Progenitor cell of endocrine pancreas (in vitro differentiated cells): ENCODE measurements around the gene LALBA. TPM values are rescaled to one million over a fixed set of nuclear protein-coding genes. Genes with fewer than 3 reads are reported as not detected.
"Not testable (repeated sequence)": the region's sequence is repeated elsewhere in the genome, so short reads cannot be mapped to it uniquely, and the experiment has no call there.

Experiments
- DNase-seq: peaks from one replicate; pipeline ENCODE4 v3.0.0; 2021; ENCODE audit warnings: low spot score; ENCODE audit not compliant: unreplicated experiment
- H3K27ac Mint-ChIP-seq: 2 replicates; pipeline ENCODE4 v1.8.0; 2021; ENCODE audit warnings: mild to moderate bottlenecking, moderate library complexity, mixed read lengths
- H3K27me3 Mint-ChIP-seq: 2 replicates; pipeline ENCODE4 v1.8.0; 2021; ENCODE audit warnings: mixed read lengths
- H3K36me3 Mint-ChIP-seq: 2 replicates; pipeline ENCODE4 v1.8.0; 2022; ENCODE audit warnings: mixed read lengths; ENCODE audit not compliant: insufficient read depth
- H3K4me1 Mint-ChIP-seq: 2 replicates; pipeline ENCODE4 v1.8.0; 2021; ENCODE audit warnings: low read depth, mixed read lengths
- H3K4me3 Mint-ChIP-seq: 2 replicates; pipeline ENCODE4 v1.8.0; 2021; ENCODE audit warnings: low read depth, mild to moderate bottlenecking, moderate library complexity, mixed read lengths
- H3K9me3 Mint-ChIP-seq: 2 replicates; pipeline ENCODE4 v1.8.0; 2021; ENCODE audit warnings: low read depth, mixed read lengths
- total RNA-seq: library from RNA; stranded (reverse); gene quantifications from 2 replicates; pipeline ENCODE4 v1.2.1, GENCODE V29; 2021
- TF ChIP-seq, protein P1 (sequence below): fragments of 200-600 bp; sonication (generic); IDR thresholded peaks from one replicate; pipeline ENCODE4 v1.5.0; 2021; ENCODE audit warnings: antibody characterized with exemption, mild to moderate bottlenecking; ENCODE audit not compliant: unreplicated experiment

LALBA gene
- total RNA-seq, 1 donor from 2014 or later, result not detected

DNA sequence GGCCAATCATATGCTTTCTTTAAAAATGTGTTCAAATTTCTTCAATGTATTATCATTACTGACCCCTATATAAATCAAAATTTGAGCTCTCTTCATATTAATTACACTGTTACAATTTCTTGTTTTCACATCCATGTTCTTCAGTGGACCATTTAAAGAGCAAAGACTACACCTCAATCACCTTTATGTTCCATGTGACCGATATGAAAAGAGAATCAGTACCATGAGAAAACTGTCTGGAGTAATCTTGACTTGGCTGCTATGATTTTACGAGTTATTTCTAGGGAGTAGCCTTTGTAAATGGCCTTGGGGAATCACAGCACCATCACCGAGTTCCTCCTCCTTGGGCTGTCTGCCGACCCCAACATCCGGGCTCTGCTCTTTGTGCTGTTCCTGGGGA, 44.5 kb downstream of the LALBA start, which contains the start of gene OR8S1:
TSS of gene OR8S1 (plus strand) at position 301 of the 400 bp plus-strand sequence. CDS start at position 301, 0 bp downstream.
- no peak within 1 kb of the TSS for H3K4me3 Mint-ChIP-seq
- H3K36me3 Mint-ChIP-seq, result no peaks in the 10 kb centered on the region
- no peak for DNase-seq
- no peak within 1 kb of the TSS for H3K27ac Mint-ChIP-seq
- H3K4me1 Mint-ChIP-seq, result no peaks in the 10 kb centered on the region
- no peaks in the 10 kb centered on the region for H3K27me3 Mint-ChIP-seq
- peaks cover 2% of the 10 kb centered on the region for H3K9me3 Mint-ChIP-seq
- TF ChIP-seq, protein P1, sequence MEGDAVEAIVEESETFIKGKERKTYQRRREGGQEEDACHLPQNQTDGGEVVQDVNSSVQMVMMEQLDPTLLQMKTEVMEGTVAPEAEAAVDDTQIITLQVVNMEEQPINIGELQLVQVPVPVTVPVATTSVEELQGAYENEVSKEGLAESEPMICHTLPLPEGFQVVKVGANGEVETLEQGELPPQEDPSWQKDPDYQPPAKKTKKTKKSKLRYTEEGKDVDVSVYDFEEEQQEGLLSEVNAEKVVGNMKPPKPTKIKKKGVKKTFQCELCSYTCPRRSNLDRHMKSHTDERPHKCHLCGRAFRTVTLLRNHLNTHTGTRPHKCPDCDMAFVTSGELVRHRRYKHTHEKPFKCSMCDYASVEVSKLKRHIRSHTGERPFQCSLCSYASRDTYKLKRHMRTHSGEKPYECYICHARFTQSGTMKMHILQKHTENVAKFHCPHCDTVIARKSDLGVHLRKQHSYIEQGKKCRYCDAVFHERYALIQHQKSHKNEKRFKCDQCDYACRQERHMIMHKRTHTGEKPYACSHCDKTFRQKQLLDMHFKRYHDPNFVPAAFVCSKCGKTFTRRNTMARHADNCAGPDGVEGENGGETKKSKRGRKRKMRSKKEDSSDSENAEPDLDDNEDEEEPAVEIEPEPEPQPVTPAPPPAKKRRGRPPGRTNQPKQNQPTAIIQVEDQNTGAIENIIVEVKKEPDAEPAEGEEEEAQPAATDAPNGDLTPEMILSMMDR, result no peak

DNA sequence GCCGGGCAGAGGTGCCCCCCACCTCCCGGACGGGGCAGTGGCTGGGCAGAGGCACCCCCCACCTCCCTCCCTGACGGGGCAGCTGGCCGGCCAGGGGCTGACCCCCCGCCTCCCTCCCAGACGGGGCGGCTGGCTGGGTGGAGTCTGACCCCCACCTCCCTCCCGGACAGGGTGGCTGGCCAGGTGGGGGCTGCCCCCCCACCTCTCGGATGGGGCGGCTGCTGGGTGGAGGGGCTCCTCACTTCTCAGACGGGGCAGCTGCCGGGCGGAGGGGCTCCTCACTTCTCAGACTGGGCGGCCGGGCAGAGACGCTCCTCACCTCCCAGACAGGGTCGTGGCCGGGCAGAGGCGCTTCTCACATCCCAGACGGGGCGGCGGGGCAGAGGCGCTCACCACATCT, 49.5 kb downstream of the LALBA start:
- H3K4me1 Mint-ChIP-seq, H3K27ac Mint-ChIP-seq, H3K9me3 Mint-ChIP-seq, H3K27me3 Mint-ChIP-seq, DNase-seq, H3K4me3 Mint-ChIP-seq, H3K36me3 Mint-ChIP-seq: not testable (repeated sequence)

Other genes with a start within 250 kb of the LALBA start
- 33.5 and 34.2 TPM in 2 replicates for gene ZNF641, start 219.1 kb downstream of the LALBA start, total RNA-seq
- gene ANP32D, start 97.5 kb downstream of the LALBA start, total RNA-seq, result not detected in 2 replicates
- gene C12orf54, start 87.5 kb downstream of the LALBA start, total RNA-seq, result not detected in 2 replicates
- not detected in 2 replicates for gene OR8S1, start 44.4 kb downstream of the LALBA start, total RNA-seq
- gene KANSL2, start 112.2 kb upstream of the LALBA start, total RNA-seq, result 49.5 and 54.4 TPM in 2 replicates
- 43.8 and 48.8 TPM in 2 replicates for gene CCNT1, start 146.7 kb upstream of the LALBA start, total RNA-seq
- 120 and 128 TPM in 2 replicates for gene ADCY6, start 219.0 kb upstream of the LALBA start, total RNA-seq
- 72.3 and 73.9 TPM in 2 replicates for gene CACNB3, start 248.4 kb upstream of the LALBA start, total RNA-seq